H9 (cell line): ENCODE measurements around the gene RBM38. TPM values are rescaled to one million over a fixed set of nuclear protein-coding genes. Genes with fewer than 3 reads are reported as not detected.

Experiments
- DNase-seq: peaks from one replicate; pipeline ENCODE4 v3.0.0-alpha.2; 2017
- H2AFZ ChIP-seq: one replicate; pipeline ENCODE4 v1.6.1; 2013; ENCODE audit warnings: mild to moderate bottlenecking, low read length, control low read depth, moderate library complexity
- H2AK5ac ChIP-seq: 2 replicates; pipeline ENCODE4 v1.6.1; 2013; ENCODE audit warnings: low read length, control low read depth, mixed read lengths; ENCODE audit not compliant: insufficient read length
- H2BK120ac ChIP-seq: one replicate; pipeline ENCODE4 v1.6.1; 2013; ENCODE audit warnings: low read depth, mild to moderate bottlenecking, low read length, control low read depth, inconsistent platforms; ENCODE audit not compliant: poor library complexity, severe bottlenecking
- H2BK12ac ChIP-seq: 2 replicates; pipeline ENCODE4 v1.6.1; 2013; ENCODE audit warnings: low read length, control low read depth, mixed read lengths, low read depth; ENCODE audit not compliant: insufficient read length
- H2BK15ac ChIP-seq: 2 replicates; pipeline ENCODE4 v1.6.1; 2013; ENCODE audit warnings: low read depth, low read length, control low read depth
- H2BK20ac ChIP-seq: one replicate; pipeline ENCODE4 v1.6.1; 2013; ENCODE audit warnings: low read depth, mild to moderate bottlenecking, low read length, control low read depth, inconsistent platforms; ENCODE audit not compliant: poor library complexity, severe bottlenecking
- H2BK5ac ChIP-seq: 2 replicates; pipeline ENCODE4 v1.6.1; 2013; ENCODE audit warnings: low read length, control low read depth, mixed read lengths; ENCODE audit not compliant: insufficient read length
- H3K14ac ChIP-seq: 2 replicates; pipeline ENCODE4 v1.6.1; 2013; ENCODE audit warnings: low read length, control low read depth; ENCODE audit not compliant: insufficient read depth
- H3K18ac ChIP-seq: 2 replicates; pipeline ENCODE4 v1.6.1; 2013; ENCODE audit warnings: low read depth, mild to moderate bottlenecking, mixed read lengths, low read length, control low read depth; ENCODE audit not compliant: insufficient read length
- H3K23ac ChIP-seq: 2 replicates; pipeline ENCODE4 v1.6.1; 2013; ENCODE audit warnings: low read length, control low read depth, mixed read lengths, low read depth; ENCODE audit not compliant: insufficient read length
- H3K23me2 ChIP-seq: 2 replicates; pipeline ENCODE4 v1.6.1; 2013; ENCODE audit warnings: low read depth, mild to moderate bottlenecking, mixed read lengths, low read length, control low read depth; ENCODE audit not compliant: insufficient read length, poor library complexity, severe bottlenecking
- H3K27ac ChIP-seq: 2 replicates; pipeline ENCODE4 v1.5.1; 2013; ENCODE audit warnings: low read length, control low read depth, mixed read lengths, low read depth; ENCODE audit not compliant: insufficient read length
- H3K27me3 ChIP-seq: 2 replicates; pipeline ENCODE4 v1.6.1; 2013; ENCODE audit warnings: low read length, control low read depth, inconsistent platforms; ENCODE audit not compliant: insufficient read depth
- H3K4ac ChIP-seq: 2 replicates; pipeline ENCODE4 v1.6.1; 2013; ENCODE audit warnings: low read depth, mild to moderate bottlenecking, control low read depth, inconsistent platforms, low read length, moderate library complexity
- H3K4me1 ChIP-seq: 2 replicates; pipeline ENCODE4 v1.6.1; 2013; ENCODE audit warnings: low read length, control low read depth, inconsistent platforms; ENCODE audit not compliant: insufficient read depth
- H3K4me2 ChIP-seq: 2 replicates; pipeline ENCODE4 v1.6.1; 2013; ENCODE audit warnings: low read length, control low read depth, mixed read lengths; ENCODE audit not compliant: insufficient read length, insufficient read depth
- H3K56ac ChIP-seq: 2 replicates; pipeline ENCODE4 v1.6.1; 2013; ENCODE audit warnings: low read depth, mild to moderate bottlenecking, mixed read lengths, low read length, control low read depth; ENCODE audit not compliant: insufficient read length
- H3K79me1 ChIP-seq: 2 replicates; pipeline ENCODE4 v1.6.1; 2013; ENCODE audit warnings: low read depth, mild to moderate bottlenecking, moderate library complexity, low read length, control low read depth, inconsistent platforms; ENCODE audit not compliant: insufficient read depth, poor library complexity, severe bottlenecking
- H3K79me2 ChIP-seq: 2 replicates; pipeline ENCODE4 v1.6.1; 2013; ENCODE audit warnings: low read length, control low read depth, inconsistent platforms; ENCODE audit not compliant: insufficient read depth
- H3K9ac ChIP-seq: 2 replicates; pipeline ENCODE4 v1.6.1; 2013; ENCODE audit warnings: low read length, control low read depth, mixed read lengths; ENCODE audit not compliant: insufficient read length; ENCODE audit errors: extremely low read depth
- H3K9me3 ChIP-seq: one replicate; pipeline ENCODE4 v1.6.1; 2013; ENCODE audit warnings: low read depth, low read length, inconsistent platforms; ENCODE audit not compliant: control insufficient read depth
- H3T11ph ChIP-seq: one replicate; pipeline ENCODE4 v1.6.1; 2013; ENCODE audit warnings: mild to moderate bottlenecking, low read length, control low read depth, inconsistent platforms
- H4K20me1 ChIP-seq: one replicate; pipeline ENCODE4 v1.6.1; 2013; ENCODE audit not compliant: control insufficient read depth, insufficient read length, insufficient read depth
- H4K5ac ChIP-seq: 2 replicates; pipeline ENCODE4 v1.6.1; 2013; ENCODE audit warnings: low read depth, mild to moderate bottlenecking, mixed read lengths, low read length, control low read depth; ENCODE audit not compliant: insufficient read length
- H4K8ac ChIP-seq: replicated peaks from 2 replicates; pipeline ENCODE4 v1.6.1; 2013; ENCODE audit warnings: low read length, control low read depth, mixed read lengths, low read depth; ENCODE audit not compliant: insufficient read length
- H4K91ac ChIP-seq: 2 replicates; pipeline ENCODE4 v1.6.1; 2013; ENCODE audit warnings: low read depth, mild to moderate bottlenecking, moderate library complexity, mixed read lengths, low read length, control low read depth; ENCODE audit not compliant: insufficient read length
- H3K27ac Mint-ChIP-seq, 3 experiments: 2 replicates in 2 of 3; 3 replicates in 1 of 3; pipeline ENCODE4 v1.8.0; 2020 to 2021; ENCODE audit warnings: mixed read lengths in 3 of 3, mild to moderate bottlenecking in 1 of 3, moderate library complexity in 1 of 3
- H3K27me3 Mint-ChIP-seq: 2 replicates; pipeline ENCODE4 v1.8.0; 2021; ENCODE audit warnings: low read depth, mild to moderate bottlenecking, moderate library complexity, mixed read lengths
- H3K36me3 Mint-ChIP-seq, 3 experiments: 2 replicates in 2 of 3; 3 replicates in 1 of 3; pipeline ENCODE4 v1.8.0; 2020 to 2021; ENCODE audit warnings: low read depth in 3 of 3, mixed read lengths in 3 of 3; ENCODE audit not compliant: insufficient read depth in 1 of 3
- H3K4me1 Mint-ChIP-seq, 2 experiments: 2 replicates each; pipeline ENCODE4 v1.8.0; 2020; ENCODE audit warnings: mixed read lengths in 2 of 2
- H3K4me3 Mint-ChIP-seq, 2 experiments: 2 replicates in 1 of 2; 3 replicates in 1 of 2; pipeline ENCODE4 v1.8.0; 2020 to 2021; ENCODE audit warnings: mild to moderate bottlenecking in 2 of 2, mixed read lengths in 2 of 2, moderate library complexity in 1 of 2
- H3K9me3 Mint-ChIP-seq, 2 experiments: 2 replicates in 1 of 2; 3 replicates in 1 of 2; pipeline ENCODE4 v1.8.0; 2020; ENCODE audit warnings: mild to moderate bottlenecking in 2 of 2, mixed read lengths in 2 of 2, moderate library complexity in 1 of 2
- CTCF ChIP-seq: fragments of 200-600 bp; sonication (generic); conservative IDR thresholded peaks from 3 replicates; pipeline ENCODE4 v1.8.0; 2021; ENCODE audit warnings: antibody characterized with exemption, mild to moderate bottlenecking
- WGBS: extraction: QIAGEN DNeasy Blood & Tissue Kit; methylation state at CpG from one replicate; pipeline ENCODE4 v1.1.7; 2013; ENCODE audit warnings: missing lambda C conversion rate, low lambda C conversion rate, mixed read lengths; ENCODE audit not compliant: insufficient read length; ENCODE audit errors: extremely low coverage; 5-methylcytosine and 5-hydroxymethylcytosine counted together
- total RNA-seq: library from RNA; stranded (reverse); gene quantifications from 2 replicates; pipeline ENCODE4 v1.2.1, GENCODE V29; 2021

RBM38 gene
- total RNA-seq, 1 experiment from 2014 or later: 66.8 TPM

DNA sequence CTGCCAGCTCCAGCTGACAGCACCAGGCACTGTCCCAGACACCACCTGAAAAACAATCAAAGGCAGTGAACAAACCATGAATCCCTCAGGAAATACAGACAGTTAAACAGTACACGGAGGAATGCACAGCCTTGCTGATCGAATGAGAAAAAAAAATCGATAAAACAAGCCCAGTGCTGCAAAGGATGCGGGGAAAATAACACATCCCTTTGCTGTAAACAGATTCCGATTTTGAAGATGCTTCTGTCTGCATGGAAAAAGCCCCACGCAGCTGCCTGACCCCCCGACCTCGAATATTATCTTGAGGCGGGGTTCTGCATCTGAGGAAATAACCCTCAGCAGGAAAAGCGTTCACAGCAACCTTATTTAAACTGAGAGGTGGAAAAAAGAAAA is 43.9 kb downstream of the RBM38 start:
- no peak overlapping the region for H3K4me2 ChIP-seq

More for the DNA sequence above, 43.9 kb downstream of the RBM38 start:
- Histone ChIP-seq H3K27ac (no peak overlapping the region), H3K23ac (no peak overlapping the region), H3K56ac (no peak overlapping the region), H3K79me2 (no peaks in the 10 kb centered on the region), H4K91ac (no peak overlapping the region), H3K79me1 (no peaks in the 10 kb centered on the region), H3K14ac (no peak overlapping the region), H3K9ac (no peak overlapping the region), H2BK5ac (no peak overlapping the region), H3K4ac (no peak overlapping the region), H2BK12ac (no peak overlapping the region), H2AK5ac (no peak overlapping the region), H4K20me1 (no peaks in the 10 kb centered on the region), H3K18ac (no peak overlapping the region), H3T11ph (no peak overlapping the region), H3K27me3 (no peaks in the 10 kb centered on the region), H2AFZ (no peak overlapping the region), H2BK120ac (no peak overlapping the region), H3K4me1 (no peaks in the 10 kb centered on the region), H3K23me2 (no peaks in the 10 kb centered on the region), H3K9me3 (no peaks in the 10 kb centered on the region), H2BK15ac (no peak overlapping the region), H4K8ac (no peak overlapping the region), H4K5ac (no peak overlapping the region), H2BK20ac (no peak overlapping the region)
- Mint-ChIP-seq H3K4me1 (peaks cover 2 to 31% of the 10 kb centered on the region in 2 experiments; a peak in 3 of 4 replicates), H3K27ac (peak overlapping the region in 1 of 3 experiments; percentile 47; a peak in 1 of 7 replicates), H3K4me3 (no peak overlapping the region), H3K9me3 (peaks cover 0 to 5% of the 10 kb centered on the region in 2 experiments; a peak in 3 of 5 replicates), H3K27me3 (peaks cover 2% of the 10 kb centered on the region; the same call in 1 of the 2 replicates), H3K36me3 (no peaks in the 10 kb centered on the region; a peak in 1 of 7 replicates)
- no peak for TF ChIP-seq CTCF
- DNase-seq: no peak
- no CpG with 5 or more reads among the region's 10 CpGs for WGBS
